ENCODE results near the gene ADIPOR2. TPM values are rescaled to one million over a fixed set of nuclear protein-coding genes. Genes with fewer than 3 reads are reported as not detected.

Gene ADIPOR2
- 10 to 100 TPM; 46.0 to 59.3 (median 52.4) TPM for total RNA-seq

GRCh38 chr12:1690578-1691122 lies at the start of gene ADIPOR2:
Gene ADIPOR2, plus strand, starts transcription at chr12:1691070. Its CDS starts 63,274 bp downstream, at chr12:1754344.
- intact Hi-C loops (cut with DNase I), result loop anchor here (5.0 kb wide), 1 partner anchor 38 kb away; no protein-coding TSS in a partner anchor
- Histone ChIP-seq H3K9me3 (no peaks in the 10 kb centered on the region), H3K36me3 (no peaks in the 10 kb centered on the region), H3K4me3 (replicated peaks in 1 of 3) (peak within 1 kb of the TSS; percentile 82 to 99 (median 96)), H3K27me3 (no peaks in the 10 kb centered on the region), H3K4me1 (peaks cover 9% of the 10 kb centered on the region in 2 donors), H3K27ac (peak within 1 kb of the TSS; percentile 86 to 97 (median 91))
- DNase-seq, result peak; percentile 95 to 96
- TF ChIP-seq POLR2A (IDR thresholded peaks at IDR 0.05) (peak; percentile 22 to 95), CTCF (IDR thresholded peaks at IDR 0.05) (peak in 1 of 6 experiments; percentile 12)
- WGBS, 2 donors, result 0 to 1% methylated on average over 14 to 18 of the region's 59 CpGs

- no peaks in the 10 kb centered on the region for H3K27me3 ChIP-seq
- no peak for DNase-seq
- 81 to 93% methylated on average over 7 of the region's 7 CpGs for WGBS, 2 donors
- intact Hi-C loops (cut with DNase I), result no loop called here
- TF ChIP-seq POLR2A (IDR thresholded peaks at IDR 0.05), result no peak
- TF ChIP-seq CTCF (IDR thresholded peaks at IDR 0.05), result no peak
- no peak overlapping the region for H3K27ac ChIP-seq
- H3K36me3 ChIP-seq, result no peaks in the 10 kb centered on the region
- H3K9me3 ChIP-seq, result no peaks in the 10 kb centered on the region
- H3K4me1 ChIP-seq, result peaks cover 0 to 4% of the 10 kb centered on the region in 2 donors
- no peak overlapping the region for H3K4me3 ChIP-seq (replicated peaks in 1 of 3)
Measured at GRCh38 chr12:1642513-1642912, 48.4 kb upstream of the ADIPOR2 start.

GRCh38 chr12:1643043-1643442 lies 47.8 kb upstream of the ADIPOR2 start:
- H3K4me1 ChIP-seq, result peaks cover 0 to 4% of the 10 kb centered on the region in 2 donors
- WGBS, 2 donors, result 90 to 91% methylated on average over 9 of the region's 9 CpGs
- intact Hi-C loops (cut with DNase I), result no loop called here
- no peaks in the 10 kb centered on the region for H3K27me3 ChIP-seq
- no peak overlapping the region for H3K4me3 ChIP-seq (replicated peaks in 1 of 3)
- H3K36me3 ChIP-seq, result no peaks in the 10 kb centered on the region
- H3K27ac ChIP-seq, result no peak overlapping the region
- DNase-seq, result no peak
- TF ChIP-seq POLR2A (IDR thresholded peaks at IDR 0.05), result no peak
- TF ChIP-seq CTCF (IDR thresholded peaks at IDR 0.05), result no peak
- no peaks in the 10 kb centered on the region for H3K9me3 ChIP-seq

DNA sequence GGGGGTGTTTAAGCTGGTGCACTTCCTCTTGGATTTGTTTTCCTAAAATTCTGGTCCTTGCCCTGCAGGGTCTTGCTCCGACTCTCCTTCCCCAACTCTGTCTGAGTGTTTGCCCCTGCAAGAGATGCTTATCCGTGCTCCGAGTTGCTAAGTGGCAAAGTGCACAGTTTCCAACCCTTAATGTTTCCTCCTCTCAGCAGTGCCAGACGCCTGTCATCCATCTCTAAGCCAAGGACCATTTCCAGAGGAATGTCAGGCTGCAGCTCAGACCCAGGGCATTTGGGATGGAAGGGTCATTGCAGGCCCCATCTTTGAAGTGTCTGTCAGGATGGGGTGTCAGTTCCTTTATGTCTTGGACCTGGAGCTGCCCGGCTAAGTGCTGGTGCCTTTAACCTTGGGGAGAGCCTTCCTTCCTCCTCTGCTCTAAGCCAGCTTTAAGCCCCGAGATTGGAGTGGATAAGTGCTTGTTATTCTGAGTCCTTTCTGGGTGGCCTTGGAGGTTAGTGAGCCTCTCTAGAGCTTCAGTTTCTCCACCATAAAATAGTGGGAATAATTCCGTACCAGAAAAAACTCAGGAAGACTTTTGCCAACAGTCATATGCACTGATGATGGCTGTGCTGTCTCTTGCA lies 46.9 kb upstream of the ADIPOR2 start:
- Histone ChIP-seq H3K9me3 (no peaks in the 10 kb centered on the region), H3K27me3 (no peaks in the 10 kb centered on the region), H3K4me3 (replicated peaks in 1 of 3) (no peak overlapping the region), H3K36me3 (no peaks in the 10 kb centered on the region), H3K4me1 (peaks cover 0 to 4% of the 10 kb centered on the region in 2 donors), H3K27ac (no peak overlapping the region)
- intact Hi-C loops (cut with DNase I), result no loop called here
- TF ChIP-seq POLR2A (IDR thresholded peaks at IDR 0.05) (no peak), CTCF (IDR thresholded peaks at IDR 0.05) (no peak)
- WGBS, 2 donors, result 46 to 72% methylated on average over 7 of the region's 7 CpGs
- DNase-seq, result no peak
